Activated naive CD8-positive, alpha-beta T cell treated with anti-CD3 and anti-CD28 coated beads, Interleukin-2, amount 10 ng/mL, durations not matched to agents 7 days and 5 days (primary cell): Measurements from ENCODE around the gene TXNRD3. TPM values are rescaled to one million over a fixed set of nuclear protein-coding genes. Genes with fewer than 3 reads are reported as not detected.

Experiments used
- ATAC-seq: fragments of 150-1000 bp; cut with Tn5 transposase; one replicate; pipeline ENCODE4 v1.10.0; 2021; ENCODE audit warnings: low read depth, moderate library complexity
- POLR2A ChIA-PET: fragments of 350-600 bp; sonication (Branson Sonifier 250); formaldehyde crosslinking; loops from one replicate; lab custom pipeline; 2021; ENCODE audit warnings: antibody characterized with exemption; lab: Charles Lee
- DNase-seq: peaks from one replicate; pipeline ENCODE4 v3.0.0; 2021
- H3K27ac Mint-ChIP-seq: one replicate; pipeline ENCODE4 v1.8.0; 2022; ENCODE audit warnings: mild to moderate bottlenecking, mixed read lengths
- H3K27me3 Mint-ChIP-seq: one replicate; pipeline ENCODE4 v1.8.0; 2022; ENCODE audit warnings: mild to moderate bottlenecking, moderate library complexity, mixed read lengths
- H3K36me3 Mint-ChIP-seq: one replicate; pipeline ENCODE4 v1.8.0; 2021; ENCODE audit warnings: mild to moderate bottlenecking, mixed read lengths
- H3K4me1 Mint-ChIP-seq: one replicate; pipeline ENCODE4 v1.8.0; 2021; ENCODE audit warnings: mixed read lengths
- H3K4me3 Mint-ChIP-seq: one replicate; pipeline ENCODE4 v1.8.0; 2022; ENCODE audit warnings: mild to moderate bottlenecking, moderate library complexity, mixed read lengths
- H3K9me3 Mint-ChIP-seq: one replicate; pipeline ENCODE4 v1.8.0; 2021; ENCODE audit warnings: mixed read lengths
- total RNA-seq, 2 experiments: library from RNA; stranded (reverse); gene quantifications; one replicate each; pipeline ENCODE4 v1.2.3, GENCODE V29; 2021

Gene TXNRD3
- total RNA-seq, 2 experiments from 2014 or later, result 1.1 to 1.5 TPM

GRCh38 chr3:126578702-126579101 is 76.2 kb downstream of the TXNRD3 start:
- POLR2A ChIA-PET, result no interaction called here
- no peak overlapping the region for H3K27ac Mint-ChIP-seq
- DNase-seq (no peak), ATAC-seq (no peak)
- H3K4me1 Mint-ChIP-seq, result no peaks in the 10 kb centered on the region
- no peaks in the 10 kb centered on the region for H3K36me3 Mint-ChIP-seq
- H3K27me3 Mint-ChIP-seq, result peaks cover 2% of the 10 kb centered on the region
- H3K4me3 Mint-ChIP-seq, result no peak overlapping the region
- H3K9me3 Mint-ChIP-seq, result no peaks in the 10 kb centered on the region

- H3K4me1 Mint-ChIP-seq, result no peaks in the 10 kb centered on the region
Observed at GRCh38 chr3:126577261-126577660, 77.7 kb downstream of the TXNRD3 start.

GRCh38 chr3:126573492-126574117 is 81.3 kb downstream of the TXNRD3 start:
- Mint-ChIP-seq H3K4me1 (no peaks in the 10 kb centered on the region), H3K27me3 (peaks cover under 1% of the 10 kb centered on the region)
- ATAC-seq, result no peak

More at GRCh38 chr3:126577261-126577660, 77.7 kb downstream of the TXNRD3 start:
- Mint-ChIP-seq H3K36me3 (no peaks in the 10 kb centered on the region), H3K9me3 (no peaks in the 10 kb centered on the region), H3K27ac (no peak overlapping the region), H3K27me3 (peaks cover 2% of the 10 kb centered on the region), H3K4me3 (no peak overlapping the region)
- POLR2A ChIA-PET, result no interaction called here
- ATAC-seq, result no peak
- DNase-seq, result no peak

GRCh38 chr3:126571078-126571477 is 83.8 kb downstream of the TXNRD3 start:
- ATAC-seq, result no peak

More at GRCh38 chr3:126573492-126574117, 81.3 kb downstream of the TXNRD3 start:
- Mint-ChIP-seq H3K9me3 (no peaks in the 10 kb centered on the region), H3K36me3 (no peaks in the 10 kb centered on the region), H3K27ac (no peak overlapping the region), H3K4me3 (no peak overlapping the region)
- POLR2A ChIA-PET, result no interaction called here
- DNase-seq, result no peak

GRCh38 chr3:126570103-126570541 is 84.8 kb downstream of the TXNRD3 start:
- Mint-ChIP-seq H3K9me3 (no peaks in the 10 kb centered on the region), H3K36me3 (no peaks in the 10 kb centered on the region), H3K4me1 (no peaks in the 10 kb centered on the region), H3K27me3 (peaks cover 17% of the 10 kb centered on the region), H3K4me3 (no peak overlapping the region), H3K27ac (no peak overlapping the region)
- ATAC-seq (no peak), DNase-seq (no peak)
- POLR2A ChIA-PET, result no interaction called here

More at GRCh38 chr3:126571078-126571477, 83.8 kb downstream of the TXNRD3 start:
- Mint-ChIP-seq H3K4me3 (no peak overlapping the region), H3K36me3 (no peaks in the 10 kb centered on the region), H3K27ac (no peak overlapping the region), H3K9me3 (no peaks in the 10 kb centered on the region), H3K27me3 (peaks cover 12% of the 10 kb centered on the region), H3K4me1 (no peaks in the 10 kb centered on the region)
- POLR2A ChIA-PET, result no interaction called here
- DNase-seq, result no peak

GRCh38 chr3:126569390-126569975 is 85.4 kb downstream of the TXNRD3 start:
- peaks cover 20% of the 10 kb centered on the region for H3K27me3 Mint-ChIP-seq
- POLR2A ChIA-PET, result no interaction called here
- H3K4me1 Mint-ChIP-seq, result no peaks in the 10 kb centered on the region
- no peaks in the 10 kb centered on the region for H3K36me3 Mint-ChIP-seq
- no peak overlapping the region for H3K27ac Mint-ChIP-seq
- no peak overlapping the region for H3K4me3 Mint-ChIP-seq
- no peaks in the 10 kb centered on the region for H3K9me3 Mint-ChIP-seq
- no peak for ATAC-seq
- no peak for DNase-seq

GRCh38 chr3:126568776-126569342 is 86.1 kb downstream of the TXNRD3 start:
- ATAC-seq (no peak), DNase-seq (no peak)
- H3K36me3 Mint-ChIP-seq, result no peaks in the 10 kb centered on the region
- H3K27me3 Mint-ChIP-seq, result peaks cover 20% of the 10 kb centered on the region
- POLR2A ChIA-PET, result no interaction called here
- no peak overlapping the region for H3K27ac Mint-ChIP-seq
- H3K9me3 Mint-ChIP-seq, result no peaks in the 10 kb centered on the region
- H3K4me1 Mint-ChIP-seq, result no peaks in the 10 kb centered on the region
- no peak overlapping the region for H3K4me3 Mint-ChIP-seq

GRCh38 chr3:126567696-126568438 is 87.1 kb downstream of the TXNRD3 start:
- DNase-seq, result no peak

GRCh38 chr3:126562737-126563276 is 92.1 kb downstream of the TXNRD3 start:
- Mint-ChIP-seq H3K27me3 (peaks cover 40% of the 10 kb centered on the region), H3K9me3 (no peaks in the 10 kb centered on the region), H3K4me3 (no peak overlapping the region), H3K36me3 (no peaks in the 10 kb centered on the region), H3K27ac (no peak overlapping the region), H3K4me1 (no peaks in the 10 kb centered on the region)
- ATAC-seq, result no peak
- no peak for DNase-seq
- POLR2A ChIA-PET, result no interaction called here

More at GRCh38 chr3:126567696-126568438, 87.1 kb downstream of the TXNRD3 start:
- POLR2A ChIA-PET, result no interaction called here
- H3K4me1 Mint-ChIP-seq, result no peaks in the 10 kb centered on the region
- no peaks in the 10 kb centered on the region for H3K36me3 Mint-ChIP-seq
- H3K4me3 Mint-ChIP-seq, result no peak overlapping the region
- H3K27ac Mint-ChIP-seq, result no peak overlapping the region
- peaks cover 24% of the 10 kb centered on the region for H3K27me3 Mint-ChIP-seq
- no peaks in the 10 kb centered on the region for H3K9me3 Mint-ChIP-seq
- ATAC-seq, result no peak

- Mint-ChIP-seq H3K27ac (no peak within 1 kb of the TSS), H3K27me3 (peaks cover 23% of the 10 kb centered on the region), H3K36me3 (no peaks in the 10 kb centered on the region), H3K4me1 (no peaks in the 10 kb centered on the region), H3K9me3 (no peaks in the 10 kb centered on the region), H3K4me3 (no peak within 1 kb of the TSS)
- ATAC-seq (no peak), DNase-seq (peak; percentile 19)
- POLR2A ChIA-PET, result no interaction called here
Observed at GRCh38 chr3:126558336-126559071, 96.4 kb downstream of the TXNRD3 start, which contains the start of gene C3orf22. C3orf22 (minus strand) TSS chr3:126558932; CDS start chr3:126553390, 5,542 bp downstream.

GRCh38 chr3:126557761-126558160 is 97.2 kb downstream of the TXNRD3 start:
- no peak overlapping the region for H3K4me3 Mint-ChIP-seq
- H3K4me1 Mint-ChIP-seq, result no peaks in the 10 kb centered on the region
- ATAC-seq, result no peak
- H3K9me3 Mint-ChIP-seq, result no peaks in the 10 kb centered on the region
- no peak overlapping the region for H3K27ac Mint-ChIP-seq
- no peak for DNase-seq
- peaks cover 18% of the 10 kb centered on the region for H3K27me3 Mint-ChIP-seq
- POLR2A ChIA-PET, result no interaction called here
- no peaks in the 10 kb centered on the region for H3K36me3 Mint-ChIP-seq

GRCh38 chr3:126557415-126557745 is 97.5 kb downstream of the TXNRD3 start:
- POLR2A ChIA-PET, result no interaction called here
- Mint-ChIP-seq H3K9me3 (no peaks in the 10 kb centered on the region), H3K36me3 (no peaks in the 10 kb centered on the region), H3K4me3 (no peak overlapping the region), H3K4me1 (no peaks in the 10 kb centered on the region), H3K27me3 (peaks cover 14% of the 10 kb centered on the region), H3K27ac (no peak overlapping the region)
- DNase-seq, result peak; percentile 20
- no peak for ATAC-seq
